AML-193 (cell line): ENCODE measurements around the gene SEPTIN10.
A peak's percentile ranks its signal among the peaks of the same experiment; 100 is the strongest.
"Not testable (repeated sequence)": the region's sequence is repeated elsewhere in the genome, so short reads cannot be mapped to it uniquely, and the experiment has no call there.

ENCODE experiments used
- DNase-seq, 2 experiments: peaks; one replicate each; lab custom pipeline; 2025; lab: John Stamatoyannopoulos, UW

The SEPTIN10 gene

DNA sequence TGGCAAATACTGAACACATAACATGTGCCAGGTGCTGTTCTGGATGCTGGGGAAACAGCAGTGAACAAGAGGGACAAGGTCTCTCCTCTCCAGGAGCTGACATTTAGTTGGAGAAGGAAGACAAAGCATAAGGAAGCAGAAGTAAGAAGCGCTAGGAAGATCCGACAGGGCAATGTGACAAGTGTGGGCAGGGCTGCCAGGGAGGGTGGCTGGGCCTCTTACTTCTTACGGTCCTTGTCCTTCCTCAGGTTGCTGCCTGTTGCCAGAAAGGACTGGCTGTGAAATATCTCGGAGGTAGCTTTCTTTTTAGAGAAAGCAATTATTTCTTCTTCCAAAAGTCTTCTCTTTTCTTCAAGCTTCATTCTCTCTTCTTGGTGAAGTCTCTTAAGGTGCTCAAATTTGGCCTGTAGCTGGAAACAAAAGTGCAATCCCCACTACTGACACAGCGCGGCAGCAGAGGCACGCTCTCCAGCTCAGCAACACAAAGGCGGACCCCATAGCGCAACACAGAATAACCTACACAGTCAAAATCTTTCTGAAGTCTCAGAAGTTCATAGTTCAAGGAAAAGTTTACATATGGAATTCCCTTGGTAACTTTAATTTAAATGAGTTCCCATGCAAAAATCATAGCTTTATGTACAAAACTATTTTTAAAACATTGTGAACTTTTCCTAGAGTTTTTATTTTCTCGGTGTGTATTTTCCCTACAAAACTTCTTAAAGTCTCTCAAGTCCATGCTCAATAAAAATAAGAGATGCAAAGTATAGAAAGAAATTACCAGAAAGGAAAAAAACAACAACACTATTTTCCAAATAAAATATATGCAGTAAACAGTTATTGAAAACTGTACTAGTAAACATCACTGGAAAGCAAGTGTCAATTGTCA, 67.7 kb downstream of the SEPTIN10 start:
- peak; percentile 33 to 35 for DNase-seq

DNA sequence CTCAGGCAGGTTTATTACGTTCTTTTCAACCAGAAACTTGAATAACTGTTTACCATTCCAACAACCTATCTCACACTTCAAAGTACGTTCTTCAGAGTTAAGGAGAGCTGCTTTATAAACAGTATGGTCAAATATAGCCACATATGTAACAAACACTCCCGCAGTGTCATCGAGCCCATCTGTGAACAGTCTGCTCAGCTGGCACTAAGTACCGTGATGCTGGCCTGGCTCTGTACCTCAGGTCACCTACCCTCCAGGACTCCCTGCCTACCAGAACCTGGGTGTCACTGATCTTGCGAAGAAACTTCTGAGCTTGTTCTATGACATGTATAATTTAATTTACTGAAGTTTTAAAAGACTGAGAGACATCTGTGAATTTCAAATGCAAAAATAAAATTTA, 71.4 kb downstream of the SEPTIN10 start:
- DNase-seq = no peak

GRCh38 chr2:109538546-109538945, 75.2 kb downstream of the SEPTIN10 start:
- DNase-seq = no peak

- no peak for DNase-seq
Observed at GRCh38 chr2:109537565-109538222, 76.1 kb downstream of the SEPTIN10 start.

DNA sequence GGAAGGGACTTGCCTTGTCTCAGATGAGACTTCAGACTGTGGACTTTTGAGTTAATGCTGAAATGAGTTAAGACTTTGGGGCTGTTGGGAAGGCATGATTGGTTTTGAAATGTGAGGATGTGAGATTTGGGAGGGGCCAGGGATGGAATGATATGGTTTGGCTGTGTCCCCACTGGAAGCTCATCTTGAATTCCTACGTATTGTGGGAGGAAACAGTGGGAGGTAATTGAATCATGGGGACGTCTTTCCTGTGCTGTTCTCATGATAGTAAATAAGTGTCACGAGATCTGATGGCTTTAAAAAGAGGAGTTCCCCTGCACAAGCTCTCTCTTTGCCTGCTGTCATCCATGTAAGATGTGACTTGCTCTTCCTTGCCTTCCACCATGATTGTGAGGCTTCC, 77.2 kb downstream of the SEPTIN10 start:
- DNase-seq = not testable (repeated sequence)

DNA sequence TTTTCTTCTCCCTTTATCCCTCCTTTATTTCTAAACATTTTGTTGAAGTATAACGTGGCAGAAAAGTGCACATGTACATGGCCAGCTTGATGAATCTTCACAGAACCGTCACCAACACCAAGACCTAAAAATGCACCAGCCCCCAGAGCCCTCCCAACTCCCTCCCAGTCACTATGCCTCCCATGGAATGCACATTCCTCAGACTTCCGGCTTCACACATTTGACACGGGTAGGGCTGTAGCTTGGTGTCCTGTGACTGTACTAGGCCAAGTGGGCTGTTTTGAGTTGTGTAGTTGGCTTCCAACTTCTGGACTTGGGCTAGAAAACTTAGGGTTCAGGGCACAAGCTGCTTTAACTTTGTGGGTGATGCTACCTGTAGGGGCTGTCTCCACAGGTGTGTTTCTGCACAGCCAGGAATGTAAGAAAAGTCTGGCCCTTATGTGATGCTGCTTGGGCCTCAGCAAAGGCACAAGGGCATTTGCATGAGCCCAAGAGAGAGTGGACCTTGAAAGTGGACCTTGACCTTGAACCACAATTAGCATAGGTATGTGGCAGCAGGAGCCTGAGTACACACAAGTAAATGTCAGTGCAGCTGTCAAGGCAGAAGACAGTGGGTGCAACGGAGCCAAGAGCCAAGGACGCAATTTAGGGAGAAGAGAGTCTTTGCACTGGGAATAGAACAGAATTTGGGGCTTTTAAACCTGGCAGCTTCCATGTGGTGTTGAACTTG, 78.4 kb downstream of the SEPTIN10 start:
- DNase-seq = no peak

DNA sequence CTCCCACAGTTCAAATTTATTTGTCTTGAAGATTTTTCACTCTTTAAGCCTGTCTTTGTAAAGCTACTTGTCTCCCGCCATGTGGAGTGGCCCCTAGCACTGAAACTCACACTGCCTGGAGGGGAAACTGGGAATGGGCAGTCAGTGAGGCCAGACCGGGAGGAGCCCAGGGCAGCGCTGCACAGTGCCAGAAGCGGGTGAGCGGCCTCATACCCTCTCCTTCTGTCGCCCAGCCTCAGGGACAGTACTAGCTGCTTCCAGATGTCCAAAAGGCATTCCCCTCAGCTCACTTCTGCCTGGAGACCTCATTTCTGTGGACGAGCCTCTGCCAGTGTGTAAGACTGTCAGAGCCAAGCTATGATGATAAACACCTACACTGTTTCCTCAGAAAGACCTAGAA, 79.9 kb downstream of the SEPTIN10 start:
- no peak for DNase-seq

- DNase-seq = no peak
Observed at GRCh38 chr2:109532728-109533076, 81.1 kb downstream of the SEPTIN10 start.

DNA sequence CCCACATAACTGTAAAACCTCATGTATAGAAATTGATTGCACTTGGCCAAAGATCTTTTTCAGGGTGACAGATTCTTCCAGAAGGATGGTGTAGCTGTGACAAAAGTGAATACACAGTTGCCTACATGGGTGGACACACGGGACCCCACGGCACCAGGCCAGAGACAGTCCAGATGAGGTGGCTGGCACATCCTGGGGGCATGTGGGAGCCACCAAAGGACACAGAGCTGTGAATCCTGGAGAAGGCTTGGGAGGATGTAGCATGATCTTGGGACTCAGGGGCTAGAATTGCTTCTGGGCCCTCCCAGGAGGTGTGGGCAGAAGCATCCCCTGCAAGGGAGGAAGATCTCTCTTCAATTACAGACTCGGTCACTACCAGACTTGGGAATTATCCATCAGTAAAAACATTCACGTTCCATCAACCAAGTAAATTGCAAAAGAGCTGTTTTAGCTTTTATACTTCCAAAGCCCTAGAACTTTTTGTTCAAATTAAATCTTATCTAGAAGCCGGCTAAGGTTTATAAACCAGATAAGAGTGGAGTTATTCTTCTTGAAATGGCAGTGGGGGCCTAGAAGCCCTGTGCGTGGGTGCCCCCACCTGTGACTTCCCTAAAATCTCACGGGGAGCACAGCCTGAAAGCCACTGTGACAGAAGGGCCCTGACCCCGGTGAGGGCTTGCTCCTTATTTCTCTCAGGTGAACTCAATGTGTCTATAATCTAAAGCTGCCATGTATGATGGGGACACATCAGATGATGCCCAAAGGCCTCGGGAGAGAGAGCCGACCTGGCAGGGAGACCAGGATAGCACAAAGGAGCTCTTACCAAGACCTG, 81.7 kb downstream of the SEPTIN10 start:
- no peak for DNase-seq

- no peak for DNase-seq
Observed at GRCh38 chr2:109531221-109531620, 82.5 kb downstream of the SEPTIN10 start.

DNA sequence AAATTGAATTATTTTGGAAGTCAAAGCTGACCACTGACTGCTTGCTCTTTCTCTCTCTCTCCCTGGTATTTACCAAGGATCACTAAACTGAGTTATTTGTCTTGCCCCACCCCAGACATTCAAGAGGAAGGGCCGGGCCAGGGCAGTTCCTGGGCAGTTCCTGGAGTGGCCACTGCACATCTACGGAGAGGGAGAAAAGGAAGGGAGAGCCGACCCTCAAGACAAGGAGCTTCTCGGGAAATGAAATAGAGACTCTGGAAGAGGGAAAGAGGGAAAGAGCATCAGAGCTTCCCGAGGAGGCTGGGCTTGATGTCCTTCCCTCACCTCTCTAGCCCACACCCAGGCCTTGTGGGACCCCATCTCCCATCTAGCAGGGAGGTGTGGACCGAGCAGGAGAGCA, 83.1 kb downstream of the SEPTIN10 start:
- DNase-seq = no peak

DNA sequence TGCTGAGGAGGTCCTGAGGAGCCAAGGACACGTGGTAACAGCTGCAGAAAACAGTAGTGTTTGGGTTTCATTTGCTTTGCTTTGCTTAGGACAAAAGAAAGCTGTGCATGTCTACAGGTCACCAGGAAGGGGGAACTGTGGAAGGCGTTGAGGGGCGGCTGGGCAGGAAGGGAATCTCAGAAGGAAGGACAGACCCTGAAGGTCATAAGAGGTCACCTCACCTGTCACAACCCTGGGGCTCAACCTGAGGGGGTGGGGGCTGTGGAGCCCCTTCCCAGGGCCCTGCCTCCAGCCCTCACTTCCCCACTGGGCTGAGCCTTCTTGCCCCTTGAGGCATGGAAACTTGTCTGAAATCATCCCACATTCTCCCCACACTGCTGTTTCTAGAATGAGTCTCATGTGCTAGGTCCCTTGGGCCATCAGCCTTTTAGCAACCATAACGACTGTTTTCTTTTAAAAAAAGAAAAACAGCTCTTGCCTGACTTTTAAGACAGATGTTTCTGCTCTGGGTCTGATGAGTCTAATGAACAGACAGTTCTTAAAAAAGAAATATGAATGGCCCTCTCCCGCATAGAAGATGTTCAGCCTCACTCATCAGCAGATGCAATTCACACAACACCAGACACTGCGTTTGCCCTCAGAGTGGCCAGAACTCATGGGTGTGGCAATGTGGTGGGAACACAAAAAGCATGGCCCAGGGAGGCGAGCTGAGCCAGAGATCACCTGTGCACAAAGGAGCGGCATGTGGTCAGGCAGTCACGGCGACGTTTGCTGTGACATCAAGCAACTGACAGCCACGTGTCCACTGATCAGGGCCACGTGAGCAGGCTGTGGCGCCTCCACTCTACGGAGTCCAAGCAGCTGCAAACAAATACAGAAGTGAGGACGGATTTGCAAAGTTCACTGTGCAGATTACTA, 84.0 kb downstream of the SEPTIN10 start:
- DNase-seq = no peak

- DNase-seq = no peak
Observed at GRCh38 chr2:109528811-109529501, 84.8 kb downstream of the SEPTIN10 start.

- DNase-seq = no peak
Observed at GRCh38 chr2:109527846-109528705, 85.7 kb downstream of the SEPTIN10 start.

DNA sequence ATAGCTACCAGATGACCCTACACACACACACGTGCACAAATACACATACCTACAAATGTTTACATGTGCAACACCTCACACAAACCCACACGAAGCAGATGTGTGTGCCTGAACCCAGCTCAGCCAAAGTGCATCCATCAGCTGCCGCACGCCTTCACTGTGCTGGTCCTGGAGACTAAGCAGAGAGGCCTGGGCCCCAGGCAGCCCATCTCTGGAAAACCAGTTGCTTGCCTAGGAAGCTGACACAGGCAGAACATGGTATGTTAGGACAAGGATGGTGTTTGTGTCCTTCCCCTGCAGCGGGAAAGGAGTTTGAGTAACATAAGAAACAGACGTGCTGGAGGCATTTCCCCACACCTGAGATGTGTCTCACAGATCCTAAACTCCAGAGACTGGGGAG, 86.7 kb downstream of the SEPTIN10 start:
- no peak for DNase-seq

DNA sequence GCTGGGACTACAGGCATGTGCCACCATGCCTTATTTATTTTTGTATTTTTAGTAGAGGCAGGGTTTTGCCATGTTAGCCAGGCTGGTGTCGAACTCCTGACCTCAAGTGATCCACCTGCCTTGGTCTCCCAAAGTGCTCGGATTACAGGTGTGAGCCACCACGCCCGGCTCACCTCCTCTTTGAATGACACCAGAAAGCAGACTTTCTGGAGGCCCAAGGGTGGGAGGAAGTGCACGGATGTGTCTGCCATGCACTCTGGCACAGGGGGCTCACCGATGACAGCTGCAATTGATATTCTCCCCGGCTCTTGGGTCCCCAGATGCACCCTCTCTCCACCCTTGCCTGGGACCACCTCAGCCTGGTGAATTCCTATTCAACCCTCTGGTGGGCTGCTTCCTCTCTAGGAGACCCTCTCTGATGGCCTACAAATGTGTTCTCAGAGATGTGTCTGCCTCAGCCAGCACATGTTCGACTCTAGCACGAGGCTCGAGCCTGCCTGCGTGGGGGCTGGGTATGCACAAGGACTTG, 87.3 kb downstream of the SEPTIN10 start:
- no peak for DNase-seq

DNA sequence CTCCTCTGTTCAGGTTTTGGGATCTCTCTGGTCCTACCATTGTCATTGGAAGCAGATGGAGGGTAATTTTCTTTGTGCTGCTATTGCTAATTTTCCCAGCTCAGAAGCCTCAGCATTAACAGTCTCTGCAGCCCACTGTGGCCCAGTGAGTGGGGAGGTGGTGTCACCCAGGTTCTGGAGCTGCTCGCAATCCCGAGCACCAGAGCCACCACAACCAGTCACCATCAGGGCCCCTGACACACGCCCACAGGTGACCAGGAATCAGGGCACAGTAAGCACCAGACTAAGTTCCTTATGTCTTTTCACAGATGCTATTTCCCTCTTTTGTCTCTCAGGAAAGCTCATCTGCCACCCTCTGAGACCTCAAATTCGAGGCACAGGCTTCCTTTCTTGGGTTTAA, 87.9 kb downstream of the SEPTIN10 start:
- no peak for DNase-seq

DNA sequence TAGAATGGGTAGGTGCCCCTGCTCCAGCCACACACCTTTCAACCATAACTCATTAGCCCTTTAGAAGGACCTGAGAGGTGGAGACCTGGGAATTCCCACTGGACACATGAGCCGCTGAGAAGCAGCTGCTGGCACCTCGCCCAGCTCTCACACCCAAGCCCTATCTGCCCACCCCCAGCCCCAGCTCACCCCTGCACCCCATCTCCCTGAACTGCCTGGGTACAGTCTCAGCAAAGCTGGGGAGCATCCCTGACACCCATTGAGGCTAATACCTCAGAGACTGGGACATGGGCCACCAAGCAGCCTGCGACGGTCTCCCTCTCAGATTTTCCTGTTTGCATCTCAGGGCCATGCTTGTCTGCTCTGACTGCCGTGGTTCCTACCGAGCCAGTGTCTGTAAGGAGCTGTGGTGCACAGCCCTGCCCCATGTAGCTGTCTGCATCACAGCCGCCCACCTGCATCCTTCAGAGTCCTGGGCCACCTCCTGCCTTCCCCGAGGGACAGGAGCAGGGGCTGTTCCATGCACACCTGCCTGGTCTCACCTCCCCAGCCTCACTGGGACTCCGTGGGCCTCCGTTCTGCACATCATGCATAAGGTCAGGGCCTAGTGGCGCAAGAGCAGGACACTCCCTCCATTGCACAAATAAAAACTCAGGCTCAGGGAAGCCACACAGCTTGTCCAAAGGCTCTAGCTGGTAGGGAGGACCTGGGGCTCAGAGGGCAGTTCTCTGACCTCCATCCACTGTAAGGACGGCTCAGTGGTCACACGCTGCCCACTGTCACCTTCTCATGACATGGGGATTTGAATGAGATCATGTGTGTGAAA, 90.0 kb downstream of the SEPTIN10 start:
- DNase-seq = no peak
